ENCODE measurements around the gene PDE11A. TPM values are rescaled to one million over a fixed set of nuclear protein-coding genes. Genes with fewer than 3 reads are reported as not detected.

PDE11A gene
- total and polyA plus RNA-seq, 2 experiments from 2014 or later, result 0.08 to 0.73 TPM

GRCh38 chr2:177868806-177869205 is 203.8 kb downstream of the PDE11A start:
- Histone ChIP-seq H3K4me3 (no peak overlapping the region), H3K4me1 (ENCODE audit: insufficient read depth) (no peaks in the 10 kb centered on the region), H3K79me2 (replicated peaks; ENCODE audit: insufficient read depth) (no peaks in the 10 kb centered on the region), H3K4me2 (no peak overlapping the region), H3K9me2 (ENCODE audit: insufficient read depth) (no peaks in the 10 kb centered on the region), H3F3A (replicated peaks; ENCODE audit: low read depth) (no peaks in the 10 kb centered on the region), H3K36me3 (ENCODE audit: insufficient read depth) (no peaks in the 10 kb centered on the region), H3K27ac (ENCODE audit: low read depth) (no peak overlapping the region), H3K27me3 (ENCODE audit: insufficient read depth) (no peaks in the 10 kb centered on the region), H4K20me1 (replicated peaks; ENCODE audit: insufficient read depth) (no peaks in the 10 kb centered on the region), H2AFZ (no peak overlapping the region)
- Mint-ChIP-seq H3K27ac (no peak overlapping the region), H3K27me3 (ENCODE audit: insufficient read depth, low read depth, poor library complexity) (no peaks in the 10 kb centered on the region), H3K4me1 (no peaks in the 10 kb centered on the region), H3K9me3 (no peaks in the 10 kb centered on the region), H3K36me3 (ENCODE audit: low read depth) (no peaks in the 10 kb centered on the region), H3K4me3 (no peak overlapping the region)
- DNase-seq (ENCODE audit: low spot score) (no peak), ATAC-seq (no peak)
- TF ChIP-seq CTCF (conservative IDR thresholded peaks at IDR 0.05; ENCODE audit: low read depth in 2 of 2) (no peak), ZNF114 (CRISPR knock-in tag; IDR thresholded peaks at IDR 0.05) (no peak), EZH2phosphoT487 (IDR thresholded peaks at IDR 0.05; ENCODE audit: unreplicated experiment) (no peak), EZH2 (IDR thresholded peaks at IDR 0.05; ENCODE audit: low read depth, unreplicated experiment) (no peak), POLR2AphosphoS5 (IDR thresholded peaks at IDR 0.05; ENCODE audit: low read depth) (no peak), NANOG (IDR thresholded peaks at IDR 0.05; ENCODE audit: borderline replicate concordance) (no peak), JUNB (IDR thresholded peaks at IDR 0.05; ENCODE audit: unreplicated experiment) (no peak), ETS1 (IDR thresholded peaks at IDR 0.05) (no peak), ZNF331 (CRISPR knock-in tag; IDR thresholded peaks at IDR 0.05; ENCODE audit: low read depth) (no peak), ZNF462 (CRISPR knock-in tag; IDR thresholded peaks at IDR 0.05) (no peak), CREB1 (CRISPR knock-in tag; IDR thresholded peaks at IDR 0.05; ENCODE audit: low read depth) (no peak)
